Epidermal melanocyte (primary cell): ENCODE measurements around the gene PPP3R2.
A peak's percentile ranks its signal among the peaks of the same experiment; 100 is the strongest.

Experiments used
- DNase-seq: peaks from one replicate; pipeline ENCODE4 v3.0.0; 2011; ENCODE audit warnings: low spot score; ENCODE audit not compliant: insufficient read length

Gene PPP3R2, protein sequence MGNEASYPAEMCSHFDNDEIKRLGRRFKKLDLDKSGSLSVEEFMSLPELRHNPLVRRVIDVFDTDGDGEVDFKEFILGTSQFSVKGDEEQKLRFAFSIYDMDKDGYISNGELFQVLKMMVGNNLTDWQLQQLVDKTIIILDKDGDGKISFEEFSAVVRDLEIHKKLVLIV

DNA sequence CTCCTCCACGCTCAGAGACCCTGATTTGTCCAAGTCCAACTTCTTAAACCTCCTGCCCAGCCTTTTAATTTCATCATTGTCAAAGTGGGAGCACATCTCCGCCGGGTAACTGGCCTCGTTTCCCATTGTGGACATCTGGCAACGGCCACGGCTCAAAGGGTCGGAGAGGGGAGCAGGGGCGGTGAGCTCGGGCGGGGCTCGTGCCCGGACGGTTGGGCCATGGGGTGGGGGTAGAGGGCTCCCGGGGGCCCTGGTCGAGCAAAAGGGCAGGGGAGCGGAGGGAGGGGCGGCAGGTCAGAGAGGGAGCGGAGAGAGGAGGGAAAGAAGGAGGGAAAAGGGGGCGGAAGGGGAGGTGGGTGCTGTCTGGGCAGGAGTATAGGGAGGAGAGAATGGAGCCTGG, at the start of gene PPP3R2:
Gene PPP3R2 (minus strand): TSS at position 174 of the 400 bp plus-strand sequence. CDS start 48 bp downstream, at position 126.
- no peak for DNase-seq

DNA sequence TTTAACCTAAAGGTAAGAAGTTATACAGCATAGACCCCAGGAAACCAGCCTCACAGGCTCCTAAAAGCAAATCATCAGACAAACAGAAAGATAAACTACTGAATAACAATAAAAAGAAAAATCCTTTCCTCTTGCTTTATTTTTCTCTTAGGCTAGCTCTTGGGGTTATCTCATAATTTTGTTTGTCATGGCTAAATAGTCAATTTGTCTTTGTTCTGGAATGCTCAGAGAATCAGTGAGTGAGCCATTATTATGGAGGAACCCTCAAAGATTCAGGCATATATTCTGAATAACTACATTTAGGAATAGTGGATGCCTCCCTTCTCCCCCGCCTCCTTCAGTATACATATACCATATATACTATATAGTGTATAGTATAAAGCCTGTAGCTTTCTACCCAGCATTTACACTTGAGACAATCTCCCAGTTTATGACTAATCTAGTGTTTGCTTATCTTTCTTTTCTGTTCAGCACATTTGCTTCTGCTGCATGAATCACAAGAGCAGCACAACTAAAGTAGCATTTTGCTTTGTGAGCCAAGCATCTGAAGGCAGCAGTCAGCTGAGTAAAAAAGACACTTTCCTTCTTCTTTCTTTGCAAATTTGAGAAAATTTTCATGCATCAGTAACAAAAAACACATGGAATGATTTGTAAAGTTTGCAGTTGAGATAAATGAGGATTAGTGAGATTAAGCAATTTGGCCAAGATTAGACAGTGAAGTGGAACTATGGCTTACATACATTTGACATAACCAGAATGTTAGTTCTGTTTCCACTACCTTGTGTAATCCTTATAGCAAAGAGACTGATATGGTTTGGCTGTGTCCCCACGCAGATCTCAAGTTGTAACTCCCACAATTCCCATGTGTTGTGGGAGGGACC, 45.3 kb upstream of the PPP3R2 start:
- DNase-seq = no peak

DNA sequence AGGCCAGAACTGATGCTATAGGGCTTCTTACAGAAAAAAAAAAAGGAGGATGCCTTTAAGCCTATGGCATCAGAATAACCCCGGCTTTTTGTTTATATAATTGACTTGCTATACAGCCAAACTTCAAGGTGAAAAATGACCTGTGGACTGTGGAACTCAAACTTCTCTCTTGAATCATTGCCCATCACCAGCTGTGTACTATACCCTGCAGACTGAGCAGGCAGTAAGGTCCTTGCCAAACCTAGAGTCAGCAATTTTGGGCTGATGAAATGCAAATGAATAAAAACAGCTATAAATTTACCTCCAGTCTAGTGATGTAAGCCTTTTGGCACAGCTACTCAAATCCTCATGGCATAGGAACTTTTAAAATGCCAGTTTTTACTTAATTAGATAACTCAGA, 44.5 kb upstream of the PPP3R2 start:
- no peak for DNase-seq

GRCh38 chr9:101636247-101636646, 41.5 kb upstream of the PPP3R2 start:
- DNase-seq = no peak

- no peak for DNase-seq
Measured at GRCh38 chr9:101635473-101635872, 40.7 kb upstream of the PPP3R2 start.

DNA sequence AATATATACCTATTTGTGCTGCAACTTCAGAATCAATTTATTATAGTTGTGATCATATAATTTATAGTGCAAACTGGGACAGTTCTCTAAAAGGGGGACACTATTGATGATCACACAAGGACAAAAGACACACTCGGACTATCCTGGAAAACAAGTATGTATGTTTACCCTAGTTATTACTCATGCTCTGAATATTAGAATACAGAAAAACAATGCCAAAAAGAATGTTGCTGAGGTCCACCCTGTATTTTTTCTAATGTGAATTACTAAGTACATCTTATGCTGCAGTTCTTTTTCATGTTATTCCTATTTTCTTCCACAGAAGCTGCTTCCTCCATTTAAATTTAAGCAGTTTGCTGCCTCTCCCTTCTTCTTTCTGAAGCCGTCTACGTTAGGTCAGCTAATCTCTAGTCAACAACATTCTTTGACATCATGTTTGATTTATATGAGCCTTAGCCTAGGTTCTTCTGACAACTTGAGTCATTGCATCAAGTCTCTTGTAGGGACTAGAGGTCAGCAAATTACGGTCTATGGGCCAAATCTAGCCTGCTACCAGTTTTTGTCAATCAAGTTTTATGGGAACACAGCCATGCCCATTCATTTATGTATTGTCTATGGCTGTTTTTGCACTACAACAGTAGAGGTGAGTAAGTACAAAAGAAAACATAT, 40.1 kb upstream of the PPP3R2 start:
- no peak for DNase-seq

GRCh38 chr9:101632611-101633010, 37.8 kb upstream of the PPP3R2 start:
- no peak for DNase-seq

- no peak for DNase-seq
Measured at GRCh38 chr9:101631892-101632291, 37.1 kb upstream of the PPP3R2 start.

- no peak for DNase-seq
Measured at GRCh38 chr9:101629636-101630035, 34.9 kb upstream of the PPP3R2 start.

GRCh38 chr9:101628173-101628572, 33.4 kb upstream of the PPP3R2 start:
- DNase-seq = no peak

DNA sequence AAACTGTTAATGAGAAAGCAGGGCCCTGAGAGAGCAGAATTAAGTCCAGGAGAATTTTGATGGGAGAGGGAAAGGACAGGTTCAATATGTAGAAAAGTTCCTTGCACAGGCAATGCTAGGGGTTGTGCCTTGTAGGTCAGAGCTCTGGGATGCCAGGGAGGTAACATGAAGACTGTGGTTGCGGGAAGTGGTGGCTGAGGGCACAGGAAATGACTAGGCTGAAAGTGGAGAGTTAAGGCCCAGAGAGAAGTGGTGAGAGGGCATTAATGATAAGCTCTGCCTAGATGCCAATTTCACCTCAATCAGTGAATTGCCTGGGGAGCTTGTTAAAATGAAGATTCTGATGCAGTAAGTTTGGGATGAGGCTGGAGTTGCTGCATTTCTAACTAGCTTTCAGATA, 31.5 kb upstream of the PPP3R2 start:
- DNase-seq = no peak

DNA sequence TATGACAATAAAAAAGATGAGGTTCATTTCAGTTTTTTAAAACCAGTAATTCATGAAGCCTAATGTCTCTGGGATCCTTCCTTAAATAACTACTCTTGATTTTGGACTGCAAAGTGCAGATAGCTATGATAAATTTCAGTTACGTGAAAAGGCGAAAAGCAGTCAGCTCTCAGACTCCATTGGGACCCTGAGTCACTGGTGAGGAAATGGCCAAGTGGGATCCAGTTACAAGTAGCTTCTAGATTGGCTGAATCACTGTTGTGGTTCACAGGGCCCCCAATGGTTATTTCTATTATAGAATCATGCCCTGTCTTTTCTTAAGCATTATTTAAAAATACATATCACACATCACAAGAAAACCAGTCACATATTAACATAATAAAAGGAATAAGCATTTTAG, 31.1 kb upstream of the PPP3R2 start:
- no peak for DNase-seq

GRCh38 chr9:101620452-101620851, 25.7 kb upstream of the PPP3R2 start:
- no peak for DNase-seq

- no peak for DNase-seq
Measured at GRCh38 chr9:101618698-101619097, 23.9 kb upstream of the PPP3R2 start.

- no peak for DNase-seq
Measured at GRCh38 chr9:101605547-101605946, 10.8 kb upstream of the PPP3R2 start.

- no peak for DNase-seq
Measured at GRCh38 chr9:101604296-101604695, 9.5 kb upstream of the PPP3R2 start.

- peak; percentile 77 for DNase-seq
Measured at GRCh38 chr9:101601904-101602765, 7.4 kb upstream of the PPP3R2 start.

DNA sequence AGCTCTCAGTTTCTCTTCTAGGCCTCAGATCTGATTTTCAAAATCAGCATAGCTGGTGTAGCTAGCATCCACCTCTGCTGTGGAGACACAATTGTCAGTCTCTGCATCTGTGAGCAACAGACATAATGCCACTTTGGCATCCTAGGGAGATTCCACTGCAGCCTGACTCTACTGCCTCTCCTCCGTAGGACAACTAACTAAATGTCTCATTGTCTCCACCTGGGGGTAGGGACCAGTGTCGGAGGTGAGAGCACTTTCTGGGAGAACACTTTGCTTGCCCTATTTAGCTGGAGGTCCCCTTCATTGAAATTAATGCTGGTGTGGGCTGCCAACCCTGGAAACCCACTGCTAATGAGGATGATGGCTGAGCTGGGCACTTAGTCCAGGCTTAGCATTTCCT, 1.4 kb downstream of the PPP3R2 start:
- no peak for DNase-seq

DNA sequence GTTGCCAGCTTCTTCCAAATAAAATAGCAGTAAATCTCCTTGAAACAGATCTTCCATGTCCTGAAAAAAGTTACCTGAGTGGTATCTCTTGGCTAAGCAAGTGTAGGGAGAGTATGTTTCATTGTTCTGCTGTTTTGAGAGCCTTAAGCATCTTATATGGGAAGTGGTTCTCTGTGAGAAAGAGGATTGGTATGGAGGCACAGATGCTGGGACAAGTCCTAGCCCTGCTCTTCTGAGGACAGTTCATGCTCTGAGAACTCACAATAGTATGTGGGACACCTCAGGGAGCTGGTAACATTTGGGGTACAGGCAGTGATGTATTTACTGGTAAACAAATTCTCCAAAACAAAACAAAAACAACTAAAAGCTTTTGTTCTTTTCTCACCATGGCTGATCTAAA, 2.0 kb downstream of the PPP3R2 start:
- no peak for DNase-seq

DNA sequence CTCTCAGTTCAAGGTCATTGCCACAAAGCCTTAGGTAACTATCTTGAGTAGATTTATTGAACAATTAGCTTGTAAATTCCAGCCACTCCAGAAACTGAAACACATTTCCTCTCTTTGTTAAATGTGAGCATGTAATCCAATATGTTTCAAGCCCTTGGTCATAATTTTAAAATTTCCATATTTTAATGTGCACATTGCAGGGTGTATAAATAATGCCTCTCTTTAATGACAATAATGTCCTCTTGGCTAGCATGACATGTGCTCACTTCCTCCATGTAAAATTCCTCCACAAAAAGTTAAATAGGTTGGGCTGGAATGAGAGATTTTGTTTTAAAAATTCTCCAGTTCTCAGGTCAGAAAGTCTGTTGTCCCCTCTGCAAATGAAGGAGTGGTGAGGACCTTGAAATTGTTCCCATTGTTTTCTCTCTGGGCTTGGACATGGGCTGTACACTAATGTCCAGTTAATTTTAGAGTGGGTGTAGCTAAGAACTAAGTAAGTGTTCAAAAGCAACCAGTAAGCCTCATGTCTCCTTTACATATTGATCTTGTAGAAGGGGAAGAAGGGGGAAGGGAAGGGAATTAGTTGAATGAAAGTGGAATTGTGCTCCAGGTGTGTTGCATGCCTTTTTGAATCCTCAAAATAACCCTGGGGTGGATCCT, 2.9 kb downstream of the PPP3R2 start:
- DNase-seq = no peak

GRCh38 chr9:101590901-101591300, 3.9 kb downstream of the PPP3R2 start:
- DNase-seq = no peak
